GM12801 (cell line): ENCODE measurements around the gene ZBTB39.

Source experiments
- CTCF ChIP-seq: IDR thresholded peaks from one replicate; pipeline ENCODE4 v1.5.1; 2011; ENCODE audit warnings: control low read depth; ENCODE audit not compliant: insufficient read length; ENCODE audit errors: extremely low read depth

The ZBTB39 gene

DNA sequence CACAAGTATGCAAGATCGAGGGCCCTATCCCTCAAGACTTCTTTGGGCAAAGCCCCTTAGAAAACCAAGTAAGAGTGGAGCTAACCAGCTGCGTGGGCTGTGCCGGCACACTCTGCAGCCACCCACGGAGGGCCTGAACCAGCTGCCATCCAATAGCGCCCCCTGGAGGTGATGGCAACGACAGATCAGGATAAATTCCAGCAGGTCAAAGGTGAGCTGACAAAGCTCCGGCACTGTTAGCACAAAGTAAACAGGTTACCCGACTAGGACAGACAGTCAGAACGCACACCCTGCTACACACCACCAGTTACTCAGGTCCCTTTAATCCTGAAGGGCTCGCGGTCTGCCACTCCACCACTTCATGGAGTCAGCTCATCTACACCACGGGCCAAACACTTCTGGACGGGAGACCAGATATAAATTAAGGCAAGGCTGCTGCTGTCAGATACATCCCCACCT lies 4.9 kb downstream of the ZBTB39 start:
- TF ChIP-seq CTCF, result no peak

GRCh38 chr12:57000393-57000792 lies 6.0 kb downstream of the ZBTB39 start:
- no peak for TF ChIP-seq CTCF

GRCh38 chr12:56999456-56999855 lies 6.9 kb downstream of the ZBTB39 start:
- TF ChIP-seq CTCF, result no peak

DNA sequence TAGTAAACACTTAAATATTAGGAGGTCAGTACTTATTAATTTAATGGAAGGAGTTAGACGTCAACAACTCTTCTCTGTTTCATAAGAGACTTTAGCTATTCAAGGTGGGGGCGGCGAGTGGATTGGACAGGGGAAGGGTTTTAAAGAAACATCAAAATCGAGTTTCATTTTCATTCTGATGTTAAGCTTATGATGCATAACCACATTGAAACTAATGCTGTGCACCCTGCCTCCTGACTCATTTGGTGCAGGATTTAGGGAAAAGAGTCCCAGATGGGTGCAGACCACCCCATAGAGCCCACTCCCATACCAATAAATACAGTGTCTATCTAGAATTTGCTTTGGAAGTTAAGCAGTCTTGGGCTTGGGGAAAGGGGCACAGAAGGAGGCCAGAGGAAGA lies 7.4 kb downstream of the ZBTB39 start:
- no peak for TF ChIP-seq CTCF

- no peak for TF ChIP-seq CTCF
These were observed 8.0 kb downstream of the ZBTB39 start for GRCh38 chr12:56998316-56998715.

GRCh38 chr12:56996793-56997545 lies 9.4 kb downstream of the ZBTB39 start:
- TF ChIP-seq CTCF, result no peak

GRCh38 chr12:56995930-56996496 lies 10.3 kb downstream of the ZBTB39 start:
- no peak for TF ChIP-seq CTCF
